NCI-H2227 (cell line): ENCODE data around the gene TMEM218.
A peak's percentile ranks its signal among the peaks of the same experiment; 100 is the strongest.

Experiments
- DNase-seq: peaks from one replicate; lab custom pipeline; 2025; ENCODE audit not compliant: unreplicated experiment; lab: John Stamatoyannopoulos, UW

TMEM218 gene

DNA sequence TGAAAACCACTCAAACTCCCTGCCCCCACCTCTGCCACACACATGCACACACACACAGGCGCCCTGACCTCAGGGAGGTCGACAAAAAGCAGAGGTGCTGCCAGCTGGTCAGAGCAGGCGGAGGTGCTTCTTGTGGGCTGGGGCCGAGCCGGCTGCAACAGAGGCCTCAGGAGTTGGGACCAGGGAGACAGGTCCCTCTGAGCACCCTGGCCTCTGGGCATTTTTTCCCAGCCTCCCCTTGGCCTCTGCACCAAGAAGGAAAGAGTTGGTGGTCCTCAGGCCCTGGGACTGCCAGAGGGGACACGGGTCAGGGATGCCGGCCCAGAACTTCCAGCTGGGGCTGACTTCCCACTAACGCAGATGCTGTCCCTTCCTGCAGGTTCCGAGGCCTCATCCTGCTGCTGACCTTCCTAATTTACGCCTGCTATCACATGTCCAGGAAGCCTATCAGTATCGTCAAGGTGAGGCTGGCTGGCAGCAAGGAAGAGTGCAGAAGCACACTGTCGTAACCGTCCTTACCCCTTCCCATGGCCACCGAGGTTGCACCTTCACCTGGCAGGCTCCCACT lies 35.0 kb downstream of the TMEM218 start:
- no peak for DNase-seq

- DNase-seq: no peak
Observed at GRCh38 chr11:125075900-125076317, 35.5 kb downstream of the TMEM218 start.

DNA sequence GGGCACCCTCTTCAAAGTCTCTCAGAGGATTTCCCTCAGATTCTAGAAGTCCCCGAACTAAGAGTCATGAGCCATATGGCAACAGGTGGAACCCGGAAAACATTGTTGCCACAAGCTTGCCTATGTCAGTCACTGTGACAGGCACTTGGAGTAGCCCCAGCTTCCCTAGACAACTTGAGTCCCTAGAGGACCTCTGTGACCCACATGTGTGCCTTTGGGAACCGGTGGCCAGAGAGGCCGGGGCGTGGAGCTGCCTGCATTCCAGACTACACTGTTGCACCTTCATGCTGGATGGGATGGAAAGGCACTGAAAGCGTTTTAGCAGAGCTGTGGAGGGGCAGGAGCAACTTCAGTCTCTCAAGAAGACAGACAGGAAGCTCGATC lies 36.2 kb downstream of the TMEM218 start:
- no peak for DNase-seq

DNA sequence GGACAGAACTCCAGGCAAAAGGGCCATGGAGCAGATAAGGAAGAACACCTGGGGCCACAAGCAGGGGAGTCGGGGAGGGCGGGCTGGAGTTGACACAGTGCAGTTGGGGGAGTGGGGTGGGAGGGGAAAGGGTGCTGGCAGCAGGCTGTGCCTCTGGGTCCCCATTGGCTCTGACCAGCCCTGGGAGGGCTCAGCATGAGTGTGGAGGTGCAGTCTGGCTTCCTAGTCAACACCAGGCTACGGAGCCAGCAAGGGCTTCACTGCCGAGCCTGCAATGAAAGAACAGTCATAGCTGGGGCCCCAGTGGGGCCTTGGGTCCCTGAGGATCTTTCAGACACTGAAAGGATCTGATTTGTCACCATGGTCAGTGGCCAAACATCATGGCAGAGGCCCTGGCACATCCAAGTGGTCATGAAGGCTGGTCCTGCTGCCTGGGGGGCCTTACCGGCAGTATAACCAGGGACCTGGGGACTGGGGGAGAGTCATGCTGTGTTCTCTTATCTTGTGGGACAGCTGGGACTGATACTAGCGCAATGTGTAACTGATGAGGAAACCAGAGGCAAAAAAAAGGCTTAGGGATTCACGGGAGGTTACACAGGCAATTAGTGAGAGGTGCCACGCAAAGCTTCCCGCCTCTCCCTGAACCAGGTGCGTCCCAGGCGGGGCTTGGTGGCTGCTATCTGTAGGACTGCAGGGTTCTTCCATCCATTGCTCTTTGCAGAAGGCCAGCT lies 36.8 kb downstream of the TMEM218 start:
- no peak for DNase-seq

- DNase-seq: no peak
Observed at GRCh38 chr11:125073616-125074483, 37.6 kb downstream of the TMEM218 start.

DNA sequence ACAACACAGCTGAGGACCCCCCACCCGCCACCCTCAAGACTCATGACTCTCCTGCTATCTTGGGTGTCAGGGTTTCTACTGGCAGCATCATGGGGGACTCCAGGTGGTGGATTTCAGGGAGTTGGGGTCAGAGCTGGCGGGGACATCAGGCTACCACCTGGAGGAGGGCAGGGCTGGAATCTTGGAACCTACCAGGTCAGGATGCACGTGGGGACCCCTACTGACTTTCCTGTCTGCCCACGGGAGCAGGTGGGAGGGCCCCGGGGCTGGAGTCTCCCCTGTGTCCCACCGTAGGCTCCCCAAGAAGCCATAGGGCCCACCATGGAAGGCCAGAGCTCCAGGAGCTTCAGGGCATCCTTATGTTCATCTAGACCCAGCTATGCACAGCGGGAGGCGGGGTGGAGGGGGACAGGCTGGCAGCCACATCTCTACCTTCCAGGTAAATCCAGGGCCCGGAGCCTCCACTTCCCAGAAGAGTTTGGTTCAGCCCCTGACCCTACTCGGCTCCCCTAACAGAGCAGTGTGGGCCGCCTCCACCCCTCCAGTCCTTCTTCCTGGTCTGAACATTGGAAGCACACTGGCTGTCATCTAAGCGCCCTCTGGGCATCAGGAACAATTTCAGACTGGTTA lies 38.4 kb downstream of the TMEM218 start:
- no peak for DNase-seq

- DNase-seq: no peak
Observed at GRCh38 chr11:125072218-125072960, 39.0 kb downstream of the TMEM218 start.

- no peak for DNase-seq
Observed at GRCh38 chr11:125071846-125072217, 39.6 kb downstream of the TMEM218 start.

DNA sequence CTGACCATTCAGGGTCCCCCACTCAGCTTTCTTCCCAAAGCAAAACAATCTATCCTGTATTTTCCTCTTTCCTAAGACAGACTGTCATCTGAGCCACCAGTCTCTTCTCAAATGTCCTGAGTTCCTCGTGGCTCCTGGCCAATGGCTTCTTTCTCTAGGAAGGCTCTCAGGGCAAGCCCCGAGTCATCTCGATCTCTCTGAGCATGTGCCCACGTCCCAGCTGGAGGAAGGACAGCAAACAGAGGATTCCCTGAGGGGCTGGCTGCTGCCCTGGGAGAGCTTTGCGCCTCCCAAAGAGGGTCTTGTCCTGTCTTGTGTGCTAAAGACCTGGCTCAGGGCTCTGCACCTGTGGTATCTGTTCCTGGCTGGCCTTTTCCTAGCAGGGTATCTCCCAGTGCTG lies 40.0 kb downstream of the TMEM218 start:
- no peak for DNase-seq

DNA sequence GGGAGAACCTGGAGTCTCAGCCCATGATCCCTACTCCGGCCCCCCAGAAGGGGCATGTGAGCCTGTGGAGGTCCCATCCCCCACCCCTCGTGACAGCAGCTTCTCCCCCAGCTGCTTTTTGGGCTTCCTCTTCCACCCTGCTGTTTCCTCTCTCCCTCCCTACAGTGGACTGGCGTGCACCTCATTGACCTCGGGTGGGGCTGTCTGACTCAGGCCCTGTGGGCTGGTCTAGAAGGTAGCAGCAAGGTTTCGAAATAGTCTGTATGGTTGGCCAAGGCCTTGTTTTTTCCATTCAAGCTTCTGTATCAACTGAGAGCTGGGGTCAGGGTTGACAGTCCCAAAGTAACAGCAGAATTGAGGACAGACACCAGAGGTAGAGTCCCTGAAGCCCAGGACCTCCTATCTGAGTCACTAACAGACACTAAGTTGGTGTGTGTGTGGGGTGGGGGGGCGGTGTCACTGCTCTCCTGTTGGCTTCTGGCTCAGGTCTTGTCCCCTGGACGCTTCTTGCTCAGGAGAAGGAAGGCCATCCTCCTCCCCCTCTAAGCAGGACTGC lies 40.6 kb downstream of the TMEM218 start:
- no peak for DNase-seq

DNA sequence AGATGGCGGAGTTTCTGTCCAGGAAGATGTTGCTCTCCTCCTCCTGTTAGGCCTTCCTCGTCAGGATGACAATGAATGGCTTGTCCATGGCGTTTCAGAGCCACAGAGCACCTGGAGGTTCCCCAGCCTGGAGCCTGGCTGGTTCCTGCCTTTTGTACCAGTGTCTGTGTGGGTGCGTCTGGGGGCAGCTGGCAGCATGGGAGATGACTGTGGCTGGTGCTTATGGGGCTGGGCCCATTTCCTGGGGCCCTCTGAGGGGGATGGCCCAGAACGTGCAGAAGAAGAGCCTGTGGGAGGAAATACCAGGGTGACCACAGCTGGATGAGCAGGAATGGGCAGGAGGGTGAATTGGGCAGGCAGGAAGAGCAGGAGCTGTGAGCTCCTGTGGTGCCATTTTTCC lies 41.6 kb downstream of the TMEM218 start:
- no peak for DNase-seq

DNA sequence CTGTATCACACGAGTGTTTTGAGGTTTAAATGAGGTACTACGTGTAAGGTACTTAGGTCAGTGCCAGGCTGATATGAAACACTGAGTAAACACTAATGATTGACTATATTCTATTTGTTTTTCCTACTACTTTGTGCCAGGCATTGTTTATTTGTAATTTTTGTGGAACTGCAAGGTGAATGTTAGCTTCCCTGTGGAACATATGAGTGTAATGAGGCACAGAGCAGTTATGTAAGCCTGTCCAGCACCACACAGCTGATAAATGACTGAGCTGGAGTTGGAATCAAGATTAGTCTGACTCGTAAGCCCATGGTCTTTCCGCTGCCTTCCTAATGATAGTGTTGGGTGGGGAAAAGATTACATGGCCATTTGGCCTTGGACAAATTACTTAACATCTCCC lies 42.4 kb downstream of the TMEM218 start:
- no peak for DNase-seq

- DNase-seq: no peak
Observed at GRCh38 chr11:125068368-125068767, 43.1 kb downstream of the TMEM218 start.

- DNase-seq: no peak
Observed at GRCh38 chr11:125064070-125064469, 47.4 kb downstream of the TMEM218 start.

GRCh38 chr11:125063429-125064043 lies 47.9 kb downstream of the TMEM218 start:
- DNase-seq: no peak

- peak; percentile 24 for DNase-seq
Observed at GRCh38 chr11:125062931-125063428, 48.4 kb downstream of the TMEM218 start, which contains the start of gene SLC37A2. Gene SLC37A2, plus strand, starts transcription at chr11:125063305. Its CDS starts 63 bp downstream, at chr11:125063368.

GRCh38 chr11:125062218-125062930 lies 49.1 kb downstream of the TMEM218 start:
- DNase-seq: no peak

DNA sequence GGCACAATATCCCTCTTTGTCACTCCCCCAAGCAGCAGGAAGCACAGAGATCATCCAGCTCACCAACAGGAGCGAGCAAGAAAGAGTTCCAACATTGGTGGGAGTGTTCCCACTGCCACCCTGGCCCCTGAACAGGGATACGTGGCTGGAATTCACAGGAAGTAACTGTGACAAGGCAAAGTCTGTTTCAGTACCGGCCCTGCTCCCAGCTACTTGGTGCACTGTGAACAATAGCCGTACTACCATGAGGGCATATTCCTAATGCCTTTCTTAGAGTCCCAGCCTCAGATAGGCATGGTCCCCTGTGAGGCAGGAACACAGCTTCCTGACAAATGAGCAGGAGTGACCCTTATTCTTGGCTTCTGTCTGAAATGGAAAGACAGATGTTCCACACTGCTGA lies 50.1 kb downstream of the TMEM218 start:
- no peak for DNase-seq

DNA sequence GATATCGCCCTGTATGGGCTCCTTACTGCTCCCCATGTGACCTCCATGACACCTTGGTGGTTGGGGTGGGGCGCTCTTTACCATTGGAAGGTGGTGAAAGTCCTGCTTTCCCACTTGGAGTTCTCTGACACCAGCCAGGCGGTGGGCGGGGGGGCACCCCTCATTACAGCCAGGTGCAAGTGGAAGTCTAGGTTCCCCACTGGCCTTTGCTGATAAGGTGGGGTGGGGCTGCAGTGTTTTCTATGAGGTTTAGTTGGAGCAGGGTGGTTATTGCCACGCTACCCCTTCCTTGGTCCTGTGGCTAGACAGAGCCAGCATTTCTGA lies 53.8 kb downstream of the TMEM218 start:
- no peak for DNase-seq
